MM.1S (cell line): Measurements from ENCODE around the gene KSR2.

Experiments
- CTCF ChIP-seq: fragments of 300-600 bp; sonication (generic); IDR thresholded peaks from 2 replicates; pipeline ENCODE4 v1.5.1; 2016; ENCODE audit warnings: antibody characterized with exemption, low read length, mixed read lengths
- EZH2 ChIP-seq: fragments of 300-600 bp; sonication (generic); optimal IDR thresholded peaks from 2 replicates; pipeline ENCODE3; 2017; ENCODE audit warnings: low read depth, mild to moderate bottlenecking, antibody characterized with exemption, low read length, mixed read lengths

DNA sequence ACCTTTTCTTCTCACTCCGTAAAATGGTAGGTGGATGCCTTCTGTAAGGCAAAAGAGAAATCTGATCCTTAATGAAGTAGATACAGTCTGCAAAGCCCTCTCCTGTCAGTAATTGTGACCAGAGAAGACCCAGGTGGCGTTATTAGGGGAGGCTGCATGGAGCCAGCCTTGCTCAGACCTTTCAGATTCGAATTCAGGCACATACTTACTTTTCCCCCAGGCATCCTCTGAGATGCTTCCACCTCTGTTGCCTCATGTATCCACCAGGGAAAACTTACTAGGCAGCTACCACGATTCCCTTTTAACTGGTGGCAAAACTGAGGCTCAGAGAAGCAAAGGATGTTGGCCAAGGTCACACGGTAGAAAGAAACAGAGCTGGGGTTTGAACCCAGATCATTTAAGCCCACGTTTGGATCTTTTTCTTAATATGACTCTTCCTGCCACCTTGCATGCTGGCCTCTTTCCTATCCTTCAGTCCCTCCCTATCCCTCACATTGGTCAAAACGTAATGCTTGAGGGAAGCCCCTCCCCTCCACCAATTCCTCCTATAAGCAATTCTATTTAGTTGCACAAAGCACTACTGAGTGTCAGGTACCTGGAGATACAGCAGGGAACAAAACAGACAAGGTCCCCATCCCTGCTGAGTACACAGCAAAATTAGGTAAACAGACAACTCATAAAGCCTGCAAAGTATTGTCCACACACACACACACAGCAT is 179.4 kb downstream of the KSR2 start:
- TF ChIP-seq CTCF (no peak), EZH2 (no peak)
